ENCODE measurements around the gene CAVIN1.
"Not testable (repeated sequence)": the region's sequence is repeated elsewhere in the genome, so short reads cannot be mapped to it uniquely, and the experiment has no call there.

CAVIN1 gene

DNA sequence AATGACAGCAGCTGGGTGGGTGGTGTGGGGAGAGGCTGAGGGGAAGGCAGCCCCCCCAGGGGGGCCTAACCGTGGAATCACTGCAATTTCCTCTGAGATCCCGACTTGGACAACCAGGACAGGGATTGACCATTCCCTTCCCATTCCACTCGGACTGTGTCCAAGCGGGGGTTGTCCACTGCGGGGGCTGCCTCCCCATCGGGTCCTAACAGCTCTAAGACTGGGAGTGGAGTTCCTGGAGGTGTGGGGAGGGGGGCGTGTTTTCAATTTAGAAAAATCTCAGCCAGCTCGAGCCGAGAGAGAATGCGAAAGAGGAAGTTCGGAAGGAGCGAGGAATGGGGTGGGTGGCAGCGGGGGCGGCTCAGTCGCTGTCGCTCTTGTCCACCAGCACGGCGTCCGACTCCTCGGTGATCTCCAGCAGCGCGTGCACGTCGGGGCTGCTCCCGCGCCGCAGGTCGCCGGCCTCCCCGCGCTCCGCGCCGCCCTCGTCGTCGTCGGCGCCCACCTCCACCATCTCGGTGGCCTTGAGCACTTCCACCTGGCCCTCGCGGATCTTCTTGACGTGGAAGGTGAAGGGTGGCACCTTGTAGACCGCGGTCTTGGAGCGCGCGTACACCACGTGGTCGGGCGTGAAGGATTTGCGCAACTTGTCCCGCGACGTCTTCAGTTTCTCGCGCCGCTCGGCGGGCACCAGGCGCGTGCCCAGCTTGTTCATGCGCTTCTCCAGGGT is 18.6 kb downstream of the CAVIN1 start:
- DNase-seq, result no peak

DNA sequence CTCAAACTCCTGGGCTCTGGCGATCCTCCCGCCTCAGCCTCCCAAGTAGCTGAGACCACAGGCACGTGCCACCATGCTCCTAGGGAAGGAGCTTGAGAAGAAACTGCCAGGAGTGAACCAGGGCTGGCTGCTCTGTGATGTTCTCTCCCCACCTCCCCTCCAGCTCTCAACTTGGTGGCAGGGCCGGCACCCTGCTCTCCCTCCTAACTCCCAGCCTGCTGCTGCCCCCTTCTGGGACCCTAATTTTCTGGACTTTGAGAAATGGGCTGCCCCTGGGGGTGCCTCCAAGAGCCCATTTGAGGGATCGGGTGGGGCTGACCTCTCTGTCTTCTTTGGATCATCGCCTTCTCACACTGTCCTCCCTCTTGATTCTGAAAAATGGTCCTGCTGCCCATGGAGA is 19.9 kb downstream of the CAVIN1 start:
- DNase-seq, result peak; percentile 17

- no peak for DNase-seq
These were observed 20.9 kb downstream of the CAVIN1 start for GRCh38 chr17:42402117-42402516.

GRCh38 chr17:42400844-42401375 is 22.1 kb downstream of the CAVIN1 start:
- DNase-seq, result not testable (repeated sequence)

GRCh38 chr17:42399948-42400843 is 22.9 kb downstream of the CAVIN1 start:
- DNase-seq, result no peak

DNA sequence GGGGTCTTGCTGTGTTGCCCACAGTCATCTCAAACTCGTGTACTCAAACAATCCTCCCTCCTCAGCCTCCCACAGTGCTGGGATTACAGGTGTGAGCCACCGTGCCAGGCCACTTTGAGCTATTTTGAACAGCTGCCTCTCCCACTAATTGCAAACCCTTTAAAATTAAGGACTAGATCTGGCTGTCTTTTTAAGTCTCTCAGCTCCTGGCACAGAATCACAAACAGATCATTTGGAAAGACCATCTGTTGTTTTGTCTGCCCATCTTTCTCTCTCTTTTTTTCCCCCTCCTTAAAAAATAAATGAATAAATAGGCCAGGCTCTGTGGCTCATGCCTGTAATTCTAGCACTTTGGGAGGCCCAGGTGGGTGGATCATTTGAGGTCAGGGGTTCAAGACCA is 23.9 kb downstream of the CAVIN1 start:
- DNase-seq, result peak; percentile 100

DNA sequence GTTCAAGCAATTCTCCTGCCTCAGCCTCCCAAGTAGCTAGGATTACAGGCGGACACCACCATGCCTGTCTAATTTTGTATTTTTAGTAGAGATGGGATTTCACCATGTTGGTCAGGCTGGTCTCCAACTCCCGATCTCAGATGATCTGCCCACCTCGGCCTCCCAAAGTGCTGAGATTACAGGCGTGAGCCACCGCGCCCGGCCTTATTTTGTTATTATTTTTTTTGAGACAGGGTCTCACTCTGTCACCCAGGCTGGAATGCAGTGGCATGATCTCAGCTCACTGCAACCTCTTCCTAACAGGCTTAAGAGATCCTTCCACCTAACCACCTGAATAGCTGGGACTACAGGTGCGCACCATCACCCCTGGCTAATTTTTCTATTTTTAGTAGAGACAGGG is 27.5 kb downstream of the CAVIN1 start:
- DNase-seq, result not testable (repeated sequence)

GRCh38 chr17:42394838-42395237 is 28.2 kb downstream of the CAVIN1 start:
- DNase-seq, result no peak

DNA sequence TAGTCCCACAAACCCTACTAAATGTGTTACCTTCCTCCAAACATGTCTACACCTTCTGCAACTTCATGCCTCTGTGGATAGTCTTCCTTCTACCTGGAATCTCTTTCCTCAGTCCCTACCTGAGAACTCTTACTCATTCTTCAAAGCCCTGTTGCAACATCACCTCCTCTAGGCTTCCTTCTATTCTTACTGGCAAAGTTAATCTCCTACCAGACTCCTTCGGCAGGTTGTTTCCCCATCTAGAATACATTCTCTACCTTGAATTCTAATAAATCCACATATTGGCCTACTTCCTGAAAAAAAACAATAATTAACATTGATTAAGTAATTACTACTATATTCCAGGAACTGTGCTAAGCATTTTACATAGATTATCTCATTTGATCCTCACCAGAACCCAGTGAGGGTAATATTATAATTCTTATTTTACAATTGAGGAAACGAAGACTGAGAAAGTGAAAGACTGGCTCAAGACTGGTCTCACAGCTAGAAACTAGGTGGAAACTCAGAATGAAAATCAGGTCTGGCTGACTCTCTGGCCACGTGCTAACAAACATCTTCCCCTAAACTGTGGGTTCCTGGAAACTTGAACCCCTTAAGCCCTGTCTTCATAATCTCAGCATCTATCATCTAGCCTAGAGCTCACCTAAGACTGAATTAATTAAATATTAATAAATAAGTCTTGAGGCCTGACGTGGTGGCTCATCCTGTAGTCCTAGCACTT is 30.2 kb downstream of the CAVIN1 start:
- no peak for DNase-seq

DNA sequence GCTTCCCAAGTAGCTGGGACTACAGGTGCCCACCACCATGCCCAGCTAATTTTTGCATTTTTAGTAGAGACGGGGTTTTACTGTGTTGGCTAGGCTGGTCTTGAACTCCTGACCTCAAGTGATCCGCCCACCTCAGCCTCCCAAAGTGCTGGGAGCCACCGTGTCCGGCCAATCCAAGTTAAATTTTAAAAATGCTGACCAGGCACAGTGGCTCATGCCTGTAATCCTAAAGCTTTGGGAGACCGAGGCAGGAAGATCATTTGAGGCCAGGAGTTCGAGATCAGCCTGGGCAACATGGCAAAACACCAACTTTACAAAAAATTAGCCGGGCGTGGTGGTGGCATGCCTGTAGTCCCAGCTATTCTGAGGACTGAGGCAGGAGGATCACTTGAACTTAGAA is 31.6 kb downstream of the CAVIN1 start:
- DNase-seq, result not testable (repeated sequence)

GRCh38 chr17:42389899-42390298 is 33.2 kb downstream of the CAVIN1 start:
- DNase-seq, result no peak

GRCh38 chr17:42389135-42389417 is 34.0 kb downstream of the CAVIN1 start:
- DNase-seq, result no peak

- peak; percentile 100 for DNase-seq
These were observed 34.5 kb downstream of the CAVIN1 start, which contains the start of gene STAT3 for GRCh38 chr17:42388381-42389134. TSS of gene STAT3 (minus strand) at chr17:42388442. CDS start at chr17:42348516, 39,926 bp downstream.

- DNase-seq, result peak; percentile 74
These were observed 35.2 kb downstream of the CAVIN1 start for GRCh38 chr17:42387661-42388380.

DNA sequence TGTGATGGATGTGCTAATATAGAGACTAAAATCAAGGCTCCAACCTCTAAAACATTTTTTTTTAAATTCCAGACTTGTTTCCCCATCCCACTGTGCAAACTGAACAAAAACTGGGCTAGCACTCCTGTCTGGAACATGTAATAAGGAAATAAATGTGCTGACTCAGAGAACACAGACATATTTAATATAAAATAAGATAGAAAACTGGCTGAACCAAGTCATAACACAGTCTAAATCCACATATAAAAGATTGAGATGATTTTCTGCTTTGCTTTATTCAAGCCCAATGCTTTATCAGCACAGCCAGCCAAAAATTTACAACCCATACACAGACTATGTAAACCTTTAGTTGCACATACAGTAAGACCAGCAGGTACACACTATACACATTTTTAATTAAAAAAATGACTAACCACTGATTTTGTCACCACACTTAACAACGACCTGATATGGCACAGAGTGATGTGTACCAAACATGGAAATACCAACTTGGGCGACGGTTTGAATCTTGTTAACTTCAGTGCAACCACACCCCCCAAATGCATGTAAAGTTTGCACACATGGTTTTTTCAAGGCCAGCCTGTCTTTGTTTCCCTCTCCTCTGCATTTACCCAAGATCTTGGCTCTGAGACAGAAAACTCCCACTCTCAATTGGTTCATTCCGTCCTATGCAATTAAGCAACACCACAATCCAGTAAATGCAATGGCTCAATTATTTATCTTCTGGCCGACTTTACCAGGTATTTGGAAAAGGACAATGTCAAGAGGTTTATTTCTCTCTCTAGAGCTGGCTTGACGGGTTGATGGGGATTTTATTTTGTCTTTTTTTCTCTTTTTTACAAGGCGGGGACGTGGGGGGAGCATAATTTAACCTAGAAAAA is 36.0 kb downstream of the CAVIN1 start:
- peak; percentile 21 for DNase-seq

DNA sequence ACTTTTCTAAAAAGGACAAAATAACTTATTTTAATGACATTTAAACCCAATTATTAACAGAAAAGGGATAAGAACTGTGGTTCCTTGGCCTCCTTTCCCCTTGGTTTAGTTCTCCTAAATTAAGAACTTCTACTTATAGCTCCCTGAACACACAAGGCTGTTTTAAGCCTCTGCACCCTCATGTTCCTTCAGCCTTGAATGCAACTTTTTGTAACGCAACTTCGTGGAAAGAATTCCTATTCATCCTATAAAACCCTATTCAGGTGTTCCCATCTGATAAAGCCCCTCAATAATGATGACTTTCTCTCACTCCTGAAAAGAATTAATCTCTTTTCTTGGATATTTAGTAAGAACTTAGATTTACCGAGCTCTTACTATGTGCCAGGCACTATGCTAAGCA is 41.2 kb downstream of the CAVIN1 start:
- no peak for DNase-seq

DNA sequence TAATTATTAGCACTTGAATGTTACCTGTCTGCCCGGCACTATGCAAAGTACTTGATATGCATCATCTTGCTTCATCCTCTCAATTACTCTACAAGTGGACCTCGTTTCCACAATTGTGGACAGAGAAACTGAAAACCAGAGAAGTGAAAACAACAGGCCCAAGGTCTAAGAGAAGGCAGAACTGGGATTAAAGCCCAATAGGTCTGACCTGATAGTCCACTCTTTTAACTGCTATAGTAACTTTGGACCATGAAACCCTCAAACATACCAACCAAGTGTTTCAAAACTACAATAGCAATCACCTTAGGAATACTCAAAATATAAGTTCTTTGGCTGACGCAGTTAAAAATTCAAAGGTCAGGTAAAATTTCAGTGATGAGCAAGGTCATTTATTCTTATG is 42.1 kb downstream of the CAVIN1 start:
- no peak for DNase-seq

GRCh38 chr17:42378959-42379594 is 44.0 kb downstream of the CAVIN1 start:
- DNase-seq, result no peak

DNA sequence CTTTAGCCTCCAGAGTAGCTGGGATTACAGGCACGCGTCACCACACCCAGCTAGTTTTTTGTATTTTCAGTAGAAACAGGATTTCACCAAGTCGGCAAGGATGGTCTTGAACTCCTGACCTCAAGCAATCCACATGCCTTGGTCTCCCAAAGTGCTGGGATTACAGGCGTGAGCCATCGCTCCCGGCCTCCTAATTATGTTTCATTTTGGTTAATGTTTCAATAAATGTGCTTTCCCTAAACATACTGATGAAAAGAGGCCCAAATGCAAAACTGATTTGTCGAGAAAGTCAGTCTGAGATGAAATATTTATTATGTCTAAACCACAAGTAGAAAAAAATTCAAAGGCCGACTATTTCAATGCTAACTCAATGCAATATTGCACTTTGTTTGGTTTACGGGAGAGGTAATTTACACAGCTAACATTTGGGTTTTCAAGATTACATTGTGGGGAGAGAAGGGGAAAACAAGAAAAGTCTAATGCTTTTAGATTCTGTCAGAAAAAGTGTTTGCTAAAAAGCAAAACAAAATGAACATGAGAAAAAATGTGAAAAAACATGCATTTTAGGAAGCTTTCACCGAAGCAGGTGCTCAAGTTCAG is 44.6 kb downstream of the CAVIN1 start:
- DNase-seq, result no peak

DNA sequence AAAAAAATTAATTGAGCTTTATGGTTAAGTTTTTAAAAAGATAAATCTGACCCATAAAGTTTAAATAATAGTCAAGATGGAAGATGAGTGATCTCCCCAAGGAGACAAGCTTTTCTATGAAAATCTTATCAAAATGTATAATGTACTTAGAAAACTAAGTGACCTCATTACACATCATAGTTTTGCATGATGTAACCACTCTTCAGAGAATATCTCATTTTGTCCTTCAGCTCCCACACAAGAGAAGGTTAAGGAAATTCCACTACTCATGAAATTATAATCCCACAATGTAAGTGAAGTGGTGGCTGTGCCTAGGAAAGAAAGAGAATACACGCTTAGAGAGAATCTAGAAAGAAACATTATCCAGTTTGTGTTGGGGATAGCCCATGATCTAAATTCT is 49.2 kb downstream of the CAVIN1 start:
- no peak for DNase-seq
